MM.1S (cell line): Measurements from ENCODE around the gene CHMP1A.
"Not testable (repeated sequence)": the region's sequence is repeated elsewhere in the genome, so short reads cannot be mapped to it uniquely, and the experiment has no call there.

Experiments used
- DNase-seq: peaks from one replicate; pipeline ENCODE4 v3.0.0-alpha.2; 2015
- H2AFZ ChIP-seq: fragments of 300-600 bp; sonication (generic); 2 replicates; pipeline ENCODE4 v1.6.0; 2016; ENCODE audit warnings: antibody characterized with exemption, low read length
- H3F3A ChIP-seq: fragments of 300-600 bp; sonication (generic); 2 replicates; pipeline ENCODE4 v1.6.1; 2016; ENCODE audit warnings: mild to moderate bottlenecking, antibody characterized with exemption, low read length, moderate library complexity, mixed read lengths; ENCODE audit not compliant: insufficient read depth
- H3K27ac ChIP-seq: fragments of 300-600 bp; sonication (generic); 2 replicates; pipeline ENCODE4 v1.5.1; 2016; ENCODE audit warnings: mild to moderate bottlenecking, low read length
- H3K27me3 ChIP-seq: fragments of 300-600 bp; sonication (generic); replicated peaks from 2 replicates; pipeline ENCODE4 v1.6.0; 2016; ENCODE audit warnings: low read length; ENCODE audit not compliant: insufficient read depth
- H3K36me3 ChIP-seq: fragments of 300-600 bp; sonication (generic); replicated peaks from 2 replicates; pipeline ENCODE4 v1.6.1; 2016; ENCODE audit warnings: mild to moderate bottlenecking, low read length, mixed read lengths; ENCODE audit not compliant: insufficient read depth
- H3K4me1 ChIP-seq: fragments of 300-600 bp; sonication (generic); 2 replicates; pipeline ENCODE4 v1.6.1; 2016; ENCODE audit warnings: low read length, mixed read lengths
- H3K4me2 ChIP-seq: fragments of 300-600 bp; sonication (generic); 2 replicates; pipeline ENCODE4 v1.6.0; 2016; ENCODE audit warnings: low read depth, low read length
- H3K4me3 ChIP-seq: fragments of 300-600 bp; sonication (generic); 2 replicates; pipeline ENCODE4 v1.5.1; 2016; ENCODE audit warnings: low read length, mixed read lengths
- H3K79me2 ChIP-seq: fragments of 300-600 bp; sonication (generic); 2 replicates; pipeline ENCODE4 v1.6.1; 2016; ENCODE audit warnings: mixed run types, low read length, mixed read lengths
- H3K9ac ChIP-seq: fragments of 300-600 bp; sonication (generic); 2 replicates; pipeline ENCODE4 v1.6.1; 2016; ENCODE audit warnings: low read length, mixed read lengths
- H3K9me2 ChIP-seq: fragments of 300-600 bp; sonication (generic); replicated peaks from 2 replicates; pipeline ENCODE4 v1.6.1; 2016; ENCODE audit warnings: mild to moderate bottlenecking, low read length, mixed read lengths; ENCODE audit not compliant: insufficient read depth
- H3K9me3 ChIP-seq: fragments of 300-600 bp; sonication (generic); replicated peaks from 2 replicates; pipeline ENCODE4 v1.6.1; 2016; ENCODE audit warnings: mild to moderate bottlenecking, low read length, mixed read lengths; ENCODE audit not compliant: insufficient read depth
- H4K20me1 ChIP-seq: fragments of 300-600 bp; sonication (generic); 2 replicates; pipeline ENCODE4 v1.6.1; 2016; ENCODE audit warnings: mild to moderate bottlenecking, low read length, moderate library complexity, mixed read lengths; ENCODE audit not compliant: insufficient read depth
- CTCF ChIP-seq: fragments of 300-600 bp; sonication (generic); IDR thresholded peaks from 2 replicates; pipeline ENCODE4 v1.5.1; 2016; ENCODE audit warnings: antibody characterized with exemption, low read length, mixed read lengths
- EZH2 ChIP-seq: fragments of 300-600 bp; sonication (generic); optimal IDR thresholded peaks from 2 replicates; pipeline ENCODE3; 2017; ENCODE audit warnings: low read depth, mild to moderate bottlenecking, antibody characterized with exemption, low read length, mixed read lengths
- EZH2phosphoT487 ChIP-seq: fragments of 300-600 bp; sonication (generic); IDR thresholded peaks from 2 replicates; pipeline ENCODE4 v1.6.1; 2018; ENCODE audit warnings: antibody characterized with exemption, low read length

Gene CHMP1A

DNA sequence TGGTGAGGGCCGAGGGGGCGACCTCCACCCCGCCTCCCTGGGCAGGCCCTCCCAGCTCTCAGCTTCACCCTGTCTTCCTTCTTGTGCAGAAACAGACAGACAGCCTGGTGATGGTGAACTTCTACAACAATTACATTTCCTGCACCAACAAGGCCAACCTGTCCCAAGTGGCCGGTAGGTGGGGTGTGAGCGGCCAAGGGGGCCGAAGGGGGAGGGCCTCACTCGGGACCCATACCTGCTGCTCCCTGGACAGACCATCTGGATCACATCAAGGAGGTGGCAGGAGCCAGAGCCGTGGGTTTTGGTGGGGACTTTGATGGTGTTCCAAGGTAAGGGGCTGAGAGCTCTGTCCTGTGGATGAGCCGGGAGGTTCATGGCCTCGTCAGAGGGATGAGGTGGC, 20.1 kb downstream of the CHMP1A start:
- Histone ChIP-seq H3K4me3 (no peak overlapping the region), H3K9ac (no peak overlapping the region), H3K79me2 (no peaks in the 10 kb centered on the region), H3K9me2 (no peaks in the 10 kb centered on the region), H2AFZ (no peak overlapping the region), H3K9me3 (no peaks in the 10 kb centered on the region), H3K4me2 (no peak overlapping the region), H3F3A (no peaks in the 10 kb centered on the region), H3K4me1 (no peaks in the 10 kb centered on the region), H3K27ac (no peak overlapping the region), H4K20me1 (no peaks in the 10 kb centered on the region), H3K36me3 (no peaks in the 10 kb centered on the region), H3K27me3 (peaks cover 13% of the 10 kb centered on the region)
- no peak for TF ChIP-seq EZH2phosphoT487
- no peak for TF ChIP-seq CTCF
- no peak for TF ChIP-seq EZH2
- DNase-seq, result no peak

DNA sequence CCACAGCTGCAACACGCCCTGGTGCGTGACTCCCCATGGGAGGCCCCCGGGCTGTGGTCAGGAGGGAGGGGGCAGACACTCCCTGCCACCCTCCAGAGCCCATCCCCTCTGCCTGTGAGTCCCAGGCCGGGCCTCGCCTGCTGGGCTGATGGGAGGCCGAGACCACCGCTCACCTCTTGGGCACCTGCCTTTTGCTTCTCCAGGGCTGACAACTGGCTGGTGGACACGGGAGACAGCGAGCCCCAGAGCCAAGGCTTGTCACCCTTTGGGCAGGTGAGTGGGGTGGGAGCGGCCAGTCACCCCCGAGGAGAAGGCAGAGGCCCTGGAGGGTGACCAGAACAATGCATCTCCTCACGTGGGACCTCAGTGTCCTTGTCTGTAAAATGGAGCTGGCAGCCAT, 20.8 kb downstream of the CHMP1A start:
- H3K27me3 ChIP-seq, result peaks cover 10% of the 10 kb centered on the region
- no peak overlapping the region for H3K27ac ChIP-seq
- H3K79me2 ChIP-seq, result no peaks in the 10 kb centered on the region
- H3K9ac ChIP-seq, result no peak overlapping the region
- H4K20me1 ChIP-seq, result no peaks in the 10 kb centered on the region
- no peaks in the 10 kb centered on the region for H3K36me3 ChIP-seq
- H3K4me3 ChIP-seq, result no peak overlapping the region
- no peak overlapping the region for H3K4me2 ChIP-seq
- no peaks in the 10 kb centered on the region for H3K4me1 ChIP-seq
- no peaks in the 10 kb centered on the region for H3F3A ChIP-seq
- no peak for TF ChIP-seq EZH2
- TF ChIP-seq EZH2phosphoT487, result no peak
- TF ChIP-seq CTCF, result no peak
- H2AFZ ChIP-seq, result no peak overlapping the region
- H3K9me3 ChIP-seq, result no peaks in the 10 kb centered on the region
- DNase-seq, result no peak
- no peaks in the 10 kb centered on the region for H3K9me2 ChIP-seq

- not testable (repeated sequence) for H4K20me1 ChIP-seq, H3K36me3 ChIP-seq, DNase-seq, H3F3A ChIP-seq, H3K4me2 ChIP-seq, H3K9me2 ChIP-seq, H3K9ac ChIP-seq, H2AFZ ChIP-seq, H3K79me2 ChIP-seq, H3K4me3 ChIP-seq, H3K27me3 ChIP-seq, H3K27ac ChIP-seq, H3K4me1 ChIP-seq, H3K9me3 ChIP-seq
These were observed 22.8 kb downstream of the CHMP1A start for GRCh38 chr16:89634463-89635385.

- Histone ChIP-seq H3K4me1 (no peaks in the 10 kb centered on the region), H2AFZ (no peak overlapping the region), H4K20me1 (no peaks in the 10 kb centered on the region), H3K4me2 (no peak overlapping the region), H3K9me3 (no peaks in the 10 kb centered on the region), H3K27me3 (peaks cover 8% of the 10 kb centered on the region; the same call in 1 of the 2 replicates), H3K36me3 (no peaks in the 10 kb centered on the region), H3K4me3 (no peak overlapping the region), H3K9ac (no peak overlapping the region), H3K79me2 (no peaks in the 10 kb centered on the region), H3K9me2 (no peaks in the 10 kb centered on the region), H3K27ac (no peak overlapping the region), H3F3A (no peaks in the 10 kb centered on the region)
- no peak for DNase-seq
- TF ChIP-seq CTCF (no peak), EZH2 (no peak), EZH2phosphoT487 (no peak)
These were observed 24.4 kb downstream of the CHMP1A start for GRCh38 chr16:89633064-89633631.
